MM.1S (cell line): Measurements from ENCODE around the gene CELSR3.

Experiments used
- DNase-seq: peaks from one replicate; pipeline ENCODE4 v3.0.0-alpha.2; 2015
- H2AFZ ChIP-seq: fragments of 300-600 bp; sonication (generic); 2 replicates; pipeline ENCODE4 v1.6.0; 2016; ENCODE audit warnings: antibody characterized with exemption, low read length
- H3F3A ChIP-seq: fragments of 300-600 bp; sonication (generic); 2 replicates; pipeline ENCODE4 v1.6.1; 2016; ENCODE audit warnings: mild to moderate bottlenecking, antibody characterized with exemption, low read length, moderate library complexity, mixed read lengths; ENCODE audit not compliant: insufficient read depth
- H3K27ac ChIP-seq: fragments of 300-600 bp; sonication (generic); 2 replicates; pipeline ENCODE4 v1.5.1; 2016; ENCODE audit warnings: mild to moderate bottlenecking, low read length
- H3K27me3 ChIP-seq: fragments of 300-600 bp; sonication (generic); replicated peaks from 2 replicates; pipeline ENCODE4 v1.6.0; 2016; ENCODE audit warnings: low read length; ENCODE audit not compliant: insufficient read depth
- H3K36me3 ChIP-seq: fragments of 300-600 bp; sonication (generic); replicated peaks from 2 replicates; pipeline ENCODE4 v1.6.1; 2016; ENCODE audit warnings: mild to moderate bottlenecking, low read length, mixed read lengths; ENCODE audit not compliant: insufficient read depth
- H3K4me1 ChIP-seq: fragments of 300-600 bp; sonication (generic); 2 replicates; pipeline ENCODE4 v1.6.1; 2016; ENCODE audit warnings: low read length, mixed read lengths
- H3K4me2 ChIP-seq: fragments of 300-600 bp; sonication (generic); 2 replicates; pipeline ENCODE4 v1.6.0; 2016; ENCODE audit warnings: low read depth, low read length
- H3K4me3 ChIP-seq: fragments of 300-600 bp; sonication (generic); 2 replicates; pipeline ENCODE4 v1.5.1; 2016; ENCODE audit warnings: low read length, mixed read lengths
- H3K79me2 ChIP-seq: fragments of 300-600 bp; sonication (generic); 2 replicates; pipeline ENCODE4 v1.6.1; 2016; ENCODE audit warnings: mixed run types, low read length, mixed read lengths
- H3K9ac ChIP-seq: fragments of 300-600 bp; sonication (generic); 2 replicates; pipeline ENCODE4 v1.6.1; 2016; ENCODE audit warnings: low read length, mixed read lengths
- H3K9me2 ChIP-seq: fragments of 300-600 bp; sonication (generic); replicated peaks from 2 replicates; pipeline ENCODE4 v1.6.1; 2016; ENCODE audit warnings: mild to moderate bottlenecking, low read length, mixed read lengths; ENCODE audit not compliant: insufficient read depth
- H3K9me3 ChIP-seq: fragments of 300-600 bp; sonication (generic); replicated peaks from 2 replicates; pipeline ENCODE4 v1.6.1; 2016; ENCODE audit warnings: mild to moderate bottlenecking, low read length, mixed read lengths; ENCODE audit not compliant: insufficient read depth
- H4K20me1 ChIP-seq: fragments of 300-600 bp; sonication (generic); 2 replicates; pipeline ENCODE4 v1.6.1; 2016; ENCODE audit warnings: mild to moderate bottlenecking, low read length, moderate library complexity, mixed read lengths; ENCODE audit not compliant: insufficient read depth
- CTCF ChIP-seq: fragments of 300-600 bp; sonication (generic); IDR thresholded peaks from 2 replicates; pipeline ENCODE4 v1.5.1; 2016; ENCODE audit warnings: antibody characterized with exemption, low read length, mixed read lengths
- EZH2 ChIP-seq: fragments of 300-600 bp; sonication (generic); optimal IDR thresholded peaks from 2 replicates; pipeline ENCODE3; 2017; ENCODE audit warnings: low read depth, mild to moderate bottlenecking, antibody characterized with exemption, low read length, mixed read lengths
- EZH2phosphoT487 ChIP-seq: fragments of 300-600 bp; sonication (generic); IDR thresholded peaks from 2 replicates; pipeline ENCODE4 v1.6.1; 2018; ENCODE audit warnings: antibody characterized with exemption, low read length

CELSR3 gene

GRCh38 chr3:48594417-48595049, 68.2 kb downstream of the CELSR3 start:
- no peaks in the 10 kb centered on the region for H3K9me3 ChIP-seq
- H3K27ac ChIP-seq: no peak overlapping the region
- no peak overlapping the region for H2AFZ ChIP-seq
- peaks cover 51% of the 10 kb centered on the region for H3K27me3 ChIP-seq
- no peak overlapping the region for H3K4me2 ChIP-seq
- H3K9me2 ChIP-seq: no peaks in the 10 kb centered on the region
- H4K20me1 ChIP-seq: no peaks in the 10 kb centered on the region
- no peak overlapping the region for H3K4me3 ChIP-seq
- H3K79me2 ChIP-seq: no peaks in the 10 kb centered on the region
- H3K36me3 ChIP-seq: no peaks in the 10 kb centered on the region
- no peak overlapping the region for H3K9ac ChIP-seq
- no peak for TF ChIP-seq CTCF
- no peak for TF ChIP-seq EZH2
- TF ChIP-seq EZH2phosphoT487: no peak
- H3K4me1 ChIP-seq: no peaks in the 10 kb centered on the region
- no peak for DNase-seq
- H3F3A ChIP-seq: no peaks in the 10 kb centered on the region

- no peak overlapping the region for H3K4me3 ChIP-seq
- H3K4me2 ChIP-seq: no peak overlapping the region
- no peaks in the 10 kb centered on the region for H3K79me2 ChIP-seq
- H3K9me3 ChIP-seq: no peaks in the 10 kb centered on the region
- no peak overlapping the region for H2AFZ ChIP-seq
- peaks cover 62% of the 10 kb centered on the region for H3K27me3 ChIP-seq
- H3K4me1 ChIP-seq: no peaks in the 10 kb centered on the region
- H3K9ac ChIP-seq: no peak overlapping the region
- H3K9me2 ChIP-seq: no peaks in the 10 kb centered on the region
- no peak for DNase-seq
- no peaks in the 10 kb centered on the region for H3F3A ChIP-seq
- TF ChIP-seq EZH2phosphoT487: no peak
- no peak for TF ChIP-seq EZH2
- TF ChIP-seq CTCF: no peak
- H3K36me3 ChIP-seq: no peaks in the 10 kb centered on the region
- H3K27ac ChIP-seq: no peak overlapping the region
- no peaks in the 10 kb centered on the region for H4K20me1 ChIP-seq
These were observed 69.3 kb downstream of the CELSR3 start for GRCh38 chr3:48593337-48593736.

- Histone ChIP-seq H3K36me3 (no peaks in the 10 kb centered on the region), H3F3A (no peaks in the 10 kb centered on the region), H3K9me3 (no peaks in the 10 kb centered on the region), H3K4me1 (no peaks in the 10 kb centered on the region), H3K27me3 (peaks cover 67% of the 10 kb centered on the region), H3K27ac (no peak overlapping the region), H3K79me2 (no peaks in the 10 kb centered on the region), H3K9ac (no peak overlapping the region), H3K9me2 (no peaks in the 10 kb centered on the region), H3K4me2 (no peak overlapping the region), H3K4me3 (no peak overlapping the region), H4K20me1 (no peaks in the 10 kb centered on the region), H2AFZ (no peak overlapping the region)
- DNase-seq: no peak
- no peak for TF ChIP-seq EZH2phosphoT487
These were observed 70.1 kb downstream of the CELSR3 start for GRCh38 chr3:48592519-48593087.

- Histone ChIP-seq H3K4me3 (no peak overlapping the region), H2AFZ (no peak overlapping the region), H3K9me2 (no peaks in the 10 kb centered on the region), H3K9ac (no peak overlapping the region), H3K27ac (no peak overlapping the region), H3K4me2 (no peak overlapping the region), H3K4me1 (no peaks in the 10 kb centered on the region), H3K27me3 (peaks cover 73% of the 10 kb centered on the region), H3K36me3 (no peaks in the 10 kb centered on the region), H3K9me3 (no peaks in the 10 kb centered on the region), H3K79me2 (no peaks in the 10 kb centered on the region), H4K20me1 (no peaks in the 10 kb centered on the region), H3F3A (no peaks in the 10 kb centered on the region)
- no peak for DNase-seq
- TF ChIP-seq CTCF: no peak
- TF ChIP-seq EZH2phosphoT487: no peak
- no peak for TF ChIP-seq EZH2
These were observed 70.7 kb downstream of the CELSR3 start for GRCh38 chr3:48591886-48592518.
